ENCODE results near the gene CELF6.

DNA sequence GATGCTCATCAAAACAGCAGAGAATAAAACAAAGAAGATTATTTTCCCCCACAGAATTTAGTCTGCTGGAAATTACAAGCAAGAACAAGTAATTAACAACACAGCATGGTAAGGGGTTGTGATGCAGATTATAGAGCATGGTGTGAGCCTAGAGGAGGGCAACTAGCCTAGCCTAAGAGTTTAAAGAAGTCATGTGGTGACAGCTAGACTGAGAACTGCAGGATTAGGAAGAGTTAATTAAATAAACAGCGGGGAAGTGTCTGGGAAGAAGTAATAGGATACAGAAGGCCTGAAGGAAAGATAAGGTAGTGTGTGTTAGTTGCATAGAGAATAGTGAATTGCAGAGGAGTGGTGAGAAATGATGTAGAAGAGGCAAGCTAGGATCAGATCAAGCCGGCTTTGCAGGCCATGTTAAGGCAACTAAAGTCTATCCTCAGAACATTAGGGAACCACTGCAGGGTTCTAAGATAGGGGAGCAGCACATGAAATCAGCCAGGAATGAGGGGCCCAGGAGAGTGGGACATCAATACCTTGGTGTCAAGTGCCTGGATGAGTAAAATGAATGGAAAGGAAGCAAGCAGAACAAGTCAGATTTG, 77.1 kb downstream of the CELF6 start:
- TF ChIP-seq ZFX (IDR thresholded peaks at IDR 0.05; ENCODE audit: borderline replicate concordance), result no peak
- TF ChIP-seq, protein P1, sequence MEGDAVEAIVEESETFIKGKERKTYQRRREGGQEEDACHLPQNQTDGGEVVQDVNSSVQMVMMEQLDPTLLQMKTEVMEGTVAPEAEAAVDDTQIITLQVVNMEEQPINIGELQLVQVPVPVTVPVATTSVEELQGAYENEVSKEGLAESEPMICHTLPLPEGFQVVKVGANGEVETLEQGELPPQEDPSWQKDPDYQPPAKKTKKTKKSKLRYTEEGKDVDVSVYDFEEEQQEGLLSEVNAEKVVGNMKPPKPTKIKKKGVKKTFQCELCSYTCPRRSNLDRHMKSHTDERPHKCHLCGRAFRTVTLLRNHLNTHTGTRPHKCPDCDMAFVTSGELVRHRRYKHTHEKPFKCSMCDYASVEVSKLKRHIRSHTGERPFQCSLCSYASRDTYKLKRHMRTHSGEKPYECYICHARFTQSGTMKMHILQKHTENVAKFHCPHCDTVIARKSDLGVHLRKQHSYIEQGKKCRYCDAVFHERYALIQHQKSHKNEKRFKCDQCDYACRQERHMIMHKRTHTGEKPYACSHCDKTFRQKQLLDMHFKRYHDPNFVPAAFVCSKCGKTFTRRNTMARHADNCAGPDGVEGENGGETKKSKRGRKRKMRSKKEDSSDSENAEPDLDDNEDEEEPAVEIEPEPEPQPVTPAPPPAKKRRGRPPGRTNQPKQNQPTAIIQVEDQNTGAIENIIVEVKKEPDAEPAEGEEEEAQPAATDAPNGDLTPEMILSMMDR (IDR thresholded peaks at IDR 0.05), result no peak
